ENCODE data around the gene OSBPL1A.
"Not testable (repeated sequence)": the region's sequence is repeated elsewhere in the genome, so short reads cannot be mapped to it uniquely, and the experiment has no call there.

- not testable (repeated sequence) for TF ChIP-seq YY1 (IDR thresholded peaks at IDR 0.05; ENCODE audit: insufficient read depth, insufficient read length); ZNF274 (IDR thresholded peaks at IDR 0.05; ENCODE audit: low read depth, low read length); SUZ12 (IDR thresholded peaks at IDR 0.05; ENCODE audit: extremely low read depth, insufficient read depth, insufficient read length)
These were observed 21.1 kb downstream of the OSBPL1A start for GRCh38 chr18:24376531-24376930.
